Measurements from ENCODE around the gene POLR2E. TPM values are rescaled to one million over a fixed set of nuclear protein-coding genes. Genes with fewer than 3 reads are reported as not detected.

POLR2E gene
- total RNA-seq, 3 donors from 2014 or later = 108 to 138 (median 133) TPM

DNA sequence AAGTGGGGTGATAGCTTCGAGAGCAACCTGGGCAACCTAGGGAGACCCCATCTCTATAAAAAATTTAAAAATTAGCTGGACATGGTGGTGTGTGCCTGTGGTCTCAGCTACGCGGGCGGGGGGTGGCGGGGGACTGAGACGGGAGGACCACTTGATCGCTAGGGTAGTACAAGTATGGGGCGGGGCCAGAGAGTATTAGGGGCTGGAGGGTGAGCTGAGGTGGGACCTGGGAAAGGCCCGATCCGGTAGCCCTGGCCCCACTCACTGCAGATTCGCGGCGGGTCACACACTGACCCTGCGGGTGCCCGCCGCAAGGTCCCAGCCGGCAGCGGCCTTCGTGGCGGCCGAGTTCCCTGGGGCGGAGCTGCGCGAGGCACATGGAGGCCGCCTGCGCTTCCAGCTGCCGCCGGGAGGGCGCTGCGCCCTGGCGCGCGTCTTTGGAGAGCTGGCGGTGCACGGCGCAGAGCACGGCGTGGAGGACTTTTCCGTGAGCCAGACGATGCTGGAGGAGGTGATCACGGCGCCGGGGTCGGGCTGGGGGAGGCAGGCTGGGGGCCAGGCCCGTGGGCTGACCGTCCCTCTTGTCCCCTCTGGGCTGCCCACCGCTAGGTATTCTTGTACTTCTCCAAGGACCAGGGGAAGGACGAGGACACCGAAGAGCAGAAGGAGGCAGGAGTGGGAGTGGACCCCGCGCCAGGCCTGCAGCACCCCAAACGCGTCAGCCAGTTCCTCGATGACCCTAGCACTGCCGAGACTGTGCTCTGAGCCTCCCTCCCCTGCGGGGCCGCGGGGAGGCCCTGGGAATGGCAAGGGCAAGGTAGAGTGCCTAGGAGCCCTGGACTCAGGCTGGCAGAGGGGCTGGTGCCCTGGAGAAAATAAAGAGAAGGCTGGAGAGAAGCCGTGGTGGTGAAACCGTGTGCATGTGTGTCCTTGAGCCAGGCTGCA lies 30.2 kb downstream of the POLR2E start:
- Histone ChIP-seq H3K36me3 (ENCODE audit: low read depth) (no peaks in the 10 kb centered on the region), H3K9me3 (no peaks in the 10 kb centered on the region), H3K4me3 (no peak overlapping the region), H3K4me1 (ENCODE audit: low read depth) (peaks cover 42% of the 10 kb centered on the region)
- peak; percentile 72 for ATAC-seq
- peak; percentile 86 for TF ChIP-seq CTCF (IDR thresholded peaks at IDR 0.05)
- intact Hi-C loops (cut with DNase I, micrococcal nuclease) = no loop called here
- DNase-seq = peak; percentile 77 to 82 (median 81)

GRCh38 chr19:1063909-1064660 lies 31.1 kb downstream of the POLR2E start:
- DNase-seq (peak; percentile 27 to 63 (median 45)), ATAC-seq (peak; percentile 4)
- H3K4me3 ChIP-seq = no peak overlapping the region
- peaks cover 34% of the 10 kb centered on the region for H3K4me1 ChIP-seq (ENCODE audit: low read depth)
- no peaks in the 10 kb centered on the region for H3K9me3 ChIP-seq
- intact Hi-C loops (cut with DNase I, micrococcal nuclease) = no loop called here
- no peak for TF ChIP-seq CTCF (IDR thresholded peaks at IDR 0.05)
- no peaks in the 10 kb centered on the region for H3K36me3 ChIP-seq (ENCODE audit: low read depth)

- no peaks in the 10 kb centered on the region for H3K36me3 ChIP-seq (ENCODE audit: low read depth)
- ATAC-seq = no peak
- H3K4me1 ChIP-seq (ENCODE audit: low read depth) = peaks cover 30% of the 10 kb centered on the region
- intact Hi-C loops (cut with DNase I, micrococcal nuclease) = no loop called here
- H3K4me3 ChIP-seq = no peak overlapping the region
- peaks cover 4% of the 10 kb centered on the region for H3K9me3 ChIP-seq
- no peak for TF ChIP-seq CTCF (IDR thresholded peaks at IDR 0.05)
- DNase-seq = peak; percentile 35 to 78 (median 59)
Measured at GRCh38 chr19:1063030-1063908, 31.9 kb downstream of the POLR2E start.

DNA sequence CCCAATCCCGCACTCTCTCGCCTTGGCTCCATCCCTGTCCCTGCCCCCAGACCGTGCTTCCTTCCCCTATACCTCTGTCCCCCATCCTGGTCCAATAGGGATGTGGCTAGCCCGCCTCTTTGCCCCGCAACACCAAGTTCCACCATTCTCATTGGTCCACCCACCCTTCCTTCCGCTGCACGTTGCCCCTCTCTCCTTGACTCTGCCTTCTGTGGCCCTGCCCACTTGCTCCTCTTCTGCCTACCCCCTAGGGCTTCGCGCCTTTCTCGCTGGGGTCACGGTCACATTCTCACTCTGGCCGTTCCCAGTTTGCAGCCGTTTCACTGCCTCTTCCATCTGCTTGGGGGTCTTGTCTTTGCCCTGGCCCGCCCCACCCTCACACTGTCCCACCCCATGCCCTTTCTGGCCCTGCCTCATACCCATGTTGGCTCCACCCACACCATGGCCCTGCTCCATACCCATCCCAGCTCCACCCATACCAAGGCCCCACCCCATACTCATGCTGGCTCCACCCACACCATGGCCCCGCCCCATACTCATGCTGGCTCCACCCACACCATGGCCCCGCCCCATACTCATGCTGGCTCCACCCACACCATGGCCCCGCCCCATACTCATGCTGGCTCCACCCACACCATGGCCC lies 32.7 kb downstream of the POLR2E start:
- no peak for DNase-seq
- no peak overlapping the region for H3K4me3 ChIP-seq
- peaks cover 11% of the 10 kb centered on the region for H3K9me3 ChIP-seq
- ATAC-seq = no peak
- no peaks in the 10 kb centered on the region for H3K36me3 ChIP-seq (ENCODE audit: low read depth)
- intact Hi-C loops (cut with DNase I, micrococcal nuclease) = no loop called here
- no peak for TF ChIP-seq CTCF (IDR thresholded peaks at IDR 0.05)
- peaks cover 29% of the 10 kb centered on the region for H3K4me1 ChIP-seq (ENCODE audit: low read depth)

DNA sequence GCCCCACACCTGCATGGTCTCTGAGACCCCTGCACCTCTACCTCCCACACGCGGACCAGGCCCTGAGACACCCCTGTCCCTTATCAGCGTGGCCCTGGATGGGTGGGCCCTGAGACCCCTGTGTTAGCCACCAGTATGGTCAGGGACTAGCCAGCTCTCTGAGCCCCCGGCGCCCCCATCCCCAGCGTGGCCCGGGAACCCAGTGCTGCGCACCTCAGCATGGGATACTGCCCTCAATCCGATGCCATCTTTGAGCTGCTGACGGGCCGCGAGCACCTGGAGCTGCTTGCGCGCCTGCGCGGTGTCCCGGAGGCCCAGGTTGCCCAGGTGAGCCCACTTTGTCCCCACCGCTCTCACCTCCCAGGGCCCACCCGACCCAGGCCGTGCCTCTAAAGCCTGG lies 33.2 kb downstream of the POLR2E start:
- ATAC-seq (no peak), DNase-seq (peak in 1 of 3 donors; percentile 61)
- no peak for TF ChIP-seq CTCF (IDR thresholded peaks at IDR 0.05)
- Histone ChIP-seq H3K9me3 (peaks cover 17% of the 10 kb centered on the region), H3K36me3 (ENCODE audit: low read depth) (no peaks in the 10 kb centered on the region), H3K4me3 (no peak overlapping the region), H3K4me1 (ENCODE audit: low read depth) (peaks cover 24% of the 10 kb centered on the region)
- intact Hi-C loops (cut with DNase I, micrococcal nuclease) = no loop called here
